ENCODE measurements around the gene GRM4.

GRM4 gene

DNA sequence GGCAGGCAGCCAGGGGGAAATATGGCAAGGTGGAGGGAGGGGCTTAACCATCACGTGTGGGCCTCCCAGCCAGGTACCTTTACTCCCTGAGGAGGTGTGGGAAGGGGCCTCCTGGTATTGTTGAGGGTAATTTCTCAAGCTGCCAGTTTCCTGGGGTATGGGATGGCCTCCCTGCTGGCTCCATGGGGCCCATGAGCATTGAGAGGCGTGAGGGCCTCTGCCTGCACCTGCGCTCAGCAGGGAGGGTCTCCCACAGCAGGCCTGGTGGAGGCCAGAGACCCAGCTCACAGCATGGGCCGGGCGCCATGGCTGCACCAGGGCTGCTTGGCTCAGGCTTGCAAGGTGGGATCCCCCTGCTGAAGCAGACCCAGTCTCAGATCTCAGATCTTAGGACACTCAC is 113.0 kb downstream of the GRM4 start:
- Histone ChIP-seq H3K27ac (ENCODE audit: low read depth, low read length) (no peak overlapping the region), H3K27me3 (ENCODE audit: insufficient read depth, low read length) (no peaks in the 10 kb centered on the region), H3K9ac (ENCODE audit: low read depth, low read length) (no peak overlapping the region), H3K9me3 (ENCODE audit: insufficient read depth, low read depth, low read length) (no peaks in the 10 kb centered on the region), H3K4me3 (ENCODE audit: low read length) (no peak overlapping the region), H3K36me3 (ENCODE audit: insufficient read depth, low read length) (no peaks in the 10 kb centered on the region), H3K4me1 (ENCODE audit: insufficient read depth, low read length) (no peaks in the 10 kb centered on the region)
- 82% methylated on average over 5 of the region's 5 CpGs for WGBS

DNA sequence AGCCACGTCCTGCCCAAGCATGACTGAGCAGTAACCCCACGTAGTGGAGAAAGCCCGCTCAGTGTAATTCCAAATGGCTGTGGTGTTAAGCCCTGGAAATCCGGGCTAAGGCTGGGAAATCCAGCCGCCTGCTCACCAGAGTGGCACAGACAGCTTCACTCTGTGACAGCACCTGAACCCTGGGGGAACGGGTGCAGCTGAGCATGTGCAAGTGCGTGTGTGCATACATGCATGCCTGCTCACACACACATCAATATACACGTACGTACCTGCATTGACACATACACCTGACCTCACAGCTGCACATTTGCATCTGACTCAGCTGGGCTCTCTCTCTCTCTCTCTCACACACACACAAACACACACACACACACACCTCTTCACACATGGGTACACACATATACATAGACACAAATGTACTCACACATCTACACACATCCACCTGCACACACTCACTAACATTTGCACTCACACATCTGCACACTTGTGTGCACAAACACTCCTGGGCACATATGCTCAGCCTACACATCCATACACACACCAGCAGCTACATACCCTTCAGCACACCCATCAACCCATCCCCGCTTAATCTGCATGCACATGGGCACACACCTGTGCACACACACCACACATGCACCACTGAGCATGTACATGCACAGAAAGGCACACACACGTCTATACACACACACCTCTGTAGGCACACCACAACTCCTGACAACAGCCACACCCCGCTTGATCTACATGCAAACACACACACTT is 114.1 kb downstream of the GRM4 start:
- Histone ChIP-seq H3K9ac (ENCODE audit: low read depth, low read length) (no peak overlapping the region), H3K9me3 (ENCODE audit: insufficient read depth, low read depth, low read length) (no peaks in the 10 kb centered on the region), H3K27ac (ENCODE audit: low read depth, low read length) (no peak overlapping the region), H3K27me3 (ENCODE audit: insufficient read depth, low read length) (no peaks in the 10 kb centered on the region), H3K4me1 (ENCODE audit: insufficient read depth, low read length) (no peaks in the 10 kb centered on the region), H3K4me3 (ENCODE audit: low read length) (no peak overlapping the region), H3K36me3 (ENCODE audit: insufficient read depth, low read length) (no peaks in the 10 kb centered on the region)
- 88% methylated on average over 12 of the region's 12 CpGs for WGBS

DNA sequence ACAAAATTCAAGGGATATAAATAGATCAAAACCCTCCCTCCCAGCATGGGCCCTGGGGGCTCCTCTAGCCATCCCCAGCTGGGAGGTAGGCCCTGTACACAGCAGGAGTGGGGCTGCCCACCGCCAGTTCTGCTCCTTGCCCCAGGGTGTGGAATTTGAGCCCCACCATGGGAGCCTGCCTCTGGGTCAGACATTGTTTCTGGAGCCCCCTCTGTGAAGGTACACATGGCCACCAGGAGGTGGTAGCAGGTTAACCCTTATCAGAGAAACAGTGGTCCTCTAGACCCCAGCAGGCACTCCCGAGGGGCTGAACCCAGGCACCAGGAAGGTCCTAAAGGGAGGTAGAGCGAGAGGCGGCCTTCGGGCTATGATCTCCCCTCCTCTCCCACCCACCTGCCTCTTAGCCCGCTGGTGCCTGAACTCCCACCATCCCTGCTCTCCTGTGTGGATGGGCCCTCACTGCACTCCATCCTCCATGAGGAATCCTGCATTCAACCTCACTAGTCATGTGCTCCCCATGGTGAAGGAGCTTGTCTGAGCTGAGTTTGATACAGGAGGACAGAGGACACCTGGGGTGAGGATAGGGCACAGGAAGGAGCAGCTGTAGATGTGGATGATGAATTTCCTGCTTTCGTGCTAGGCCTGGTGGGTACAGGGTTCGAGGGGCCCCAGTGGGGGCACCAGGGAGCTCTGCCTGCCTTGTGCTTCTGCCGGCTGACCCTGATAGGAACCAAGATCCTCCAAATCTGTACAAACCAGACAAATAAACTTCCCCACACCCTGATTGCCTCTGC is 114.9 kb downstream of the GRM4 start:
- Histone ChIP-seq H3K36me3 (ENCODE audit: insufficient read depth, low read length) (no peaks in the 10 kb centered on the region), H3K4me1 (ENCODE audit: insufficient read depth, low read length) (no peaks in the 10 kb centered on the region), H3K9me3 (ENCODE audit: insufficient read depth, low read depth, low read length) (no peaks in the 10 kb centered on the region), H3K4me3 (ENCODE audit: low read length) (no peak overlapping the region), H3K9ac (ENCODE audit: low read depth, low read length) (no peak overlapping the region), H3K27ac (ENCODE audit: low read depth, low read length) (no peak overlapping the region), H3K27me3 (ENCODE audit: insufficient read depth, low read length) (no peaks in the 10 kb centered on the region)
- 87% methylated on average over 9 of the region's 9 CpGs for WGBS

DNA sequence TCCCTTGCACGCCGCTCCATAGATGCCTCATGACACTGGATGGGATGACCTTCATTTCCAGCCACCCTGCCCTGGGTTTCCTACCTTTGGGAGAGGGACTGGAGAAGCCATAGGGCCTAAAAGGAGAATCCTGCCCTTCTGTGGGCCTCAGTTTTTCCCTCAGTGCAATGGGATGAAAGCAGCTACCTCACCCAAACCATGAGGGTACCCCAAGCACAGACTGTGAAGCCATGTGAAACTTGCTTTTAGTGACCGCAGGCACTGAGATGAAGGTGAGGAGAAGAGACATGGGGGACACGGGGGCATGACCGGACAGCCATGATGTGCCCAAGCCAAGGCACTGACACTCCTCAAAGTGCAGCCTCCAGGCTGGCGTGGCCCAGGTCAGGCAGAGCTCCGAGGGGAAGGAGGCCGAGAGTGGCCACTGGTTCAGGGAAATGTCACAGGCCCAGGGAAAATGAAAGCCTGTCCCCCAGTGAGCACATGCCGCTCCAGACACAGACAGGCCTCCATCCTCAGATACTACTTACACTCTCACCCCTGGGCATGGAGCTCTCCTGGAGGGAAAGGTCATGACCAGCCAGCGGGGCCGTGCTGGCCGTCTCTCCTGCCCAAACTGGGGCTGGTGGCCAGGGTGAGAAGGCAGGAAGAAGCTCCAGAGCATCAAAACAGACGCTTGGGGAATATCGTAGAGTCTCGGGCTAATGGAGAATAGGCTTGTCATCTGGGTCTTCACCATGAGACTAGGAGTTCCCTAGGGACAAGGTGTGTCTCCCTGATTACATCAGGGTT is 116.2 kb downstream of the GRM4 start:
- H3K4me1 ChIP-seq (ENCODE audit: insufficient read depth, low read length) = no peaks in the 10 kb centered on the region
- H3K36me3 ChIP-seq (ENCODE audit: insufficient read depth, low read length) = no peaks in the 10 kb centered on the region
- H3K9me3 ChIP-seq (ENCODE audit: insufficient read depth, low read depth, low read length) = no peaks in the 10 kb centered on the region
- no peaks in the 10 kb centered on the region for H3K27me3 ChIP-seq (ENCODE audit: insufficient read depth, low read length)
- no peak overlapping the region for H3K27ac ChIP-seq (ENCODE audit: low read depth, low read length)
- no peak overlapping the region for H3K9ac ChIP-seq (ENCODE audit: low read depth, low read length)
- WGBS = 92% methylated on average over 15 of the region's 15 CpGs
- no peak overlapping the region for H3K4me3 ChIP-seq (ENCODE audit: low read length)

DNA sequence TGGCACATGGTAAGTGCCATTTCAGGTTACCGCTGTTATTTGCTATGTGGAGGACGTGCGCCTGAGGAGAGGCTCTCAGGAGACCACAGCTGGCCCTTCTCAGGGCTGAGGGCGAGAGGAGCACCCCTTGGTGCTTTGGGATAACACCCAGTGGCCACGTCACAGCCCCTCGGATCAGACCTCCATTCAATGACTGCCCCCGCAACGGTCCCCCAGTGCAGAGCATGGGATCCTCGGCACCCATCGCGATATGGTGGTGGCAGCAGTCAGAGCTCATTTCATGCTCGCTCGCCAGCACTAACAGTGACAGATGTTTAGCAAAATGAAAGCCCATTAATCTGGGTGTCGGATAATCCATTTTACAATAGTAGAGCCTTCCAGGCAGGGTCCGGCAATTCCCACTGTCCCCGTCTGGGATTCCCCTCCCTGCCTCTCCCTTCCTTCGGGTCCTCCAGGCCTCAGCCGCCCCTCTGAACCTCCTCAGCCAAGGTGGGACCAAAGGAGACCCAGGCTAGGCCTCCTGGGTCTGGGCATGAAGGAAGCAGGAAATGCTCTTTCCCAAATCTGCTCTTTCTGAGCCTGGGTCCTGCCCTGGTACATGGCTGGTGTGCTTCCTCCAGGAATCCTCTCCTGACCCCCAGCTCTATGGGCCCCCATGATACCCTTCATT is 117.1 kb downstream of the GRM4 start:
- no peaks in the 10 kb centered on the region for H3K9me3 ChIP-seq (ENCODE audit: insufficient read depth, low read depth, low read length)
- no peak overlapping the region for H3K27ac ChIP-seq (ENCODE audit: low read depth, low read length)
- no peak overlapping the region for H3K4me3 ChIP-seq (ENCODE audit: low read length)
- WGBS = 94% methylated on average over 18 of the region's 18 CpGs
- no peak overlapping the region for H3K9ac ChIP-seq (ENCODE audit: low read depth, low read length)
- no peaks in the 10 kb centered on the region for H3K36me3 ChIP-seq (ENCODE audit: insufficient read depth, low read length)
- H3K27me3 ChIP-seq (ENCODE audit: insufficient read depth, low read length) = no peaks in the 10 kb centered on the region
- no peaks in the 10 kb centered on the region for H3K4me1 ChIP-seq (ENCODE audit: insufficient read depth, low read length)

DNA sequence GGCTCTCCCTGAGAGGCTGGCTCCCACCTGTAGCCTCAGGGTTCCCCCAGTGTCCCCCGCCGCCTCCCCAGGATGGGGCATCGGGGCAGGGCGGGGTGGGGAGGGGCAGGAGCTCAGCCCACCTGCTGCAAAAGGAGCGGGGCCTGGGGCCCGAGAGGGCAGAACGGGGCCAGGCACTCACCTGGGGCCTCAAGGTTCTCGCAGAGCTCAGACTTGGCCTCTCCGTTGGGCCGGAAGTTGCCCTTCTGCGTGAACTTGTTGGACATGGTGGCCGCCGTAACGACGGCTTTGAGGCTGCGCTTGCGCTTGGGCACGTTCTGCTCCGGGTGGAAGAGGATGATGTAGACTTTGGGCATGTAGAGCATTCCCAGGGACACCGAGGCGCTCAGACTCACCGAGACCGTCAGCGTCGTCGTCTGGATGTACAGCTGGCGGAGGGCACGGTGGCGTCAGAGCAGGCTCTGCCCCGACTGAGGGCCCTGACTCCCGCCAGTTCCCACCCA is 117.9 kb downstream of the GRM4 start:
- Histone ChIP-seq H3K4me1 (ENCODE audit: insufficient read depth, low read length) (no peaks in the 10 kb centered on the region), H3K9me3 (ENCODE audit: insufficient read depth, low read depth, low read length) (no peaks in the 10 kb centered on the region), H3K4me3 (ENCODE audit: low read length) (no peak overlapping the region), H3K27me3 (ENCODE audit: insufficient read depth, low read length) (no peaks in the 10 kb centered on the region; the same call in 1 of the 2 replicates), H3K36me3 (ENCODE audit: insufficient read depth, low read length) (no peaks in the 10 kb centered on the region), H3K9ac (ENCODE audit: low read depth, low read length) (no peak overlapping the region), H3K27ac (ENCODE audit: low read depth, low read length) (no peak overlapping the region)
- 94% methylated on average over 31 of the region's 31 CpGs for WGBS

DNA sequence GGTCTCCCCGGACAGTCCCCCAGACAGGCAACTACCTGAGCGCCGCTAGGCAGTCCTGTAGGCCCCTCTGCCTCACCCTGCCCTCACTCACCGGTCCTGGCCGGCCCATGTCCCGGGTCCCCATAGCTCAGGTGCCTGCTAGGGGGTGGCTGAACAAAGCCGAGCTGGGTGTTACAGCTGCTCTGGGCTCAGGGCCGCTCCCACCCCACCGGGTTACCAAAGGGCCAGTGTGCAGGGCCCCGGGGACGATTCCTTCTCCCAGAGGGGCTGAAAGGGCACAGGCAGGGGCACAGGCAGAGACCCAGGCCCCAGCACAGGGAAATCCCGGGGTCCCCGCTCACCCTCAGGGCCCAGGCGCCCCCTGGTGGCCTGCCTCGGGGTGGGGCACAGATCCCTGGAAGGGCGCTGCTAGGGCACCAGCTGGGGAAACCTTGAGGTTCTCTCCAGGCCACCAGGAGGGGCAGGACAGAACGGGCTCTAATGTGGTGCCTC is 118.4 kb downstream of the GRM4 start:
- H3K9ac ChIP-seq (ENCODE audit: low read depth, low read length) = no peak overlapping the region
- no peaks in the 10 kb centered on the region; the same call in 1 of the 2 replicates for H3K27me3 ChIP-seq (ENCODE audit: insufficient read depth, low read length)
- WGBS = 67% methylated on average over 17 of the region's 17 CpGs

DNA sequence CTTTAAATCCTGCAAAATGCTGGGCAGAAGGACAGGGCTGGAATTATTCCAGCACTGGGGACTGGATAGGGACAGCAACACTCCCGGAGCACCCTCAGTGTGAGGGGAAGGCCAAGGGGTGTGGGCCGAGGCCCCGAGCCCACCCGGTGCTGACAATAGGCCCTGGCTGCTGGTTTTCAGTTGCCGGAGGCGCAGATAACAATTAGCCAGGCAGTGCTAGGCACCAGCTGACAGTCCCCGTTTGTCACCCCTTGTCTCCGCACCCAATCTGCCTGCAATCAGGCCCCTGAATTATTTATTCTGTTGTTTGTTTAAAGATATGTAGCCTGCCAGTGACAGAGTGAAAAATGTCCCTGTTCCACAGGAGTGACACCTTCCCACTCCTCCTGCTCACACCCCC is 120.0 kb downstream of the GRM4 start:
- Histone ChIP-seq H3K9me3 (ENCODE audit: insufficient read depth, low read depth, low read length) (no peaks in the 10 kb centered on the region), H3K4me3 (ENCODE audit: low read length) (no peak overlapping the region), H3K27me3 (ENCODE audit: insufficient read depth, low read length) (no peaks in the 10 kb centered on the region; the same call in 1 of the 2 replicates), H3K9ac (ENCODE audit: low read depth, low read length) (no peak overlapping the region), H3K27ac (ENCODE audit: low read depth, low read length) (no peak overlapping the region), H3K4me1 (ENCODE audit: insufficient read depth, low read length) (no peaks in the 10 kb centered on the region), H3K36me3 (ENCODE audit: insufficient read depth, low read length) (no peaks in the 10 kb centered on the region)
- WGBS = 83% methylated on average over 8 of the region's 8 CpGs

More for the DNA sequence above, 118.4 kb downstream of the GRM4 start:
- Histone ChIP-seq H3K27ac (ENCODE audit: low read depth, low read length) (no peak overlapping the region), H3K36me3 (ENCODE audit: insufficient read depth, low read length) (no peaks in the 10 kb centered on the region), H3K4me3 (ENCODE audit: low read length) (no peak overlapping the region), H3K4me1 (ENCODE audit: insufficient read depth, low read length) (no peaks in the 10 kb centered on the region), H3K9me3 (ENCODE audit: insufficient read depth, low read depth, low read length) (no peaks in the 10 kb centered on the region)

DNA sequence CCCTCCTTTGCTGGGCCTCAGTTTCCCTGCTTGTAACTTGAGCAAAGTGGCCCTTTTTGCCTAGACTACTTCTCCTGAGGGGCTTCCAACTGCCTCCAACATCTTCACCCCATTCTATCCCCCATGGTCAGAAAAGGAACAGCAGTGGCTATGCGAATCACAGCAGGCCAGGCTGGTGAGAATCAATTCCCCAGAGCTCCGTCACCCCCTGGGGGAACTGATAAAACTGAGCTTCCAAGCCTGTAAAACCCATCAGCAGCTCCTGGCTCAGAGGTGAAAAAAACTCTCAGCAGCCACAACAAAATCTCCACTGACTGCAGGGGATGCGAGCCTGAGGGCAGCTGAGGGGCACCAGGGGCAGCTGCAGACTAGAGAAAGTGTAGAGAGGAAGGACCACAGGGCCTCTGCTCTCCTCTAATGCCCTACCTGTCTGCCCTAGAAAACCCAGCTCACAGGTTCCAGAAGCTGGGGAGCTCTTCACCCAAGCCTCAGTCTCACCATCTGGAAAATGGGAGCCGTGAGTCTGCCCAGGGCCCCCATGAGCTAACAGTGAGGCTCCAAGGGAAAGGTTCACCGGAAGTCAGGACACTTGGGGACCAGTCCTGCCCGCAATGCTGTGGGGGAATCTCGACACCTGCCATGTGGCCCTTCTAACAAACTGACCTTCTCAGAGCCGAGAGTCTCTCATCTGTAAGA is 120.6 kb downstream of the GRM4 start:
- no peak overlapping the region for H3K4me3 ChIP-seq (ENCODE audit: low read length)
- 77% methylated on average over 8 of the region's 8 CpGs for WGBS
- H3K9me3 ChIP-seq (ENCODE audit: insufficient read depth, low read depth, low read length) = no peaks in the 10 kb centered on the region
- no peaks in the 10 kb centered on the region; the same call in 1 of the 2 replicates for H3K27me3 ChIP-seq (ENCODE audit: insufficient read depth, low read length)
- no peak overlapping the region for H3K27ac ChIP-seq (ENCODE audit: low read depth, low read length)
- H3K4me1 ChIP-seq (ENCODE audit: insufficient read depth, low read length) = no peaks in the 10 kb centered on the region
- H3K9ac ChIP-seq (ENCODE audit: low read depth, low read length) = no peak overlapping the region
- no peaks in the 10 kb centered on the region for H3K36me3 ChIP-seq (ENCODE audit: insufficient read depth, low read length)

DNA sequence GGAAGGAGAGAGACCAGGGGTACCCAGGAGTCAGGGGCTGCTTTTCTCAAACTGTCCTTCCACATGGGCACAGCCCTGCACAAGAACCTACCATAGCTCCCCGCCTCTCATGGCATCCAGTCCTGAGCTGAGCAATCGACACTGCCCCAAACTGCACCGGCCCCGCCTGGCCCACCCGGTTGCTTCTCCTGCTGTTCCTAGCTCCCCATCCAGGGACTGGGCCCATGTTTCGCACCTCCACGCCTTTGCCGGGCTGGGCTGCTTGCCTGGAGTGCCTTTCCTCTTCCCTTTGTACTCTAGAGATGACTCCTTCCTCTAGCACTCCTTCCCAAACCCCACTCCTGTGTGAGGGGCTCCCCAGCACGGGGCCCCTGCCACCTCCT is 123.0 kb downstream of the GRM4 start:
- Histone ChIP-seq H3K9ac (ENCODE audit: low read depth, low read length) (no peak overlapping the region), H3K4me1 (ENCODE audit: insufficient read depth, low read length) (no peaks in the 10 kb centered on the region), H3K27ac (ENCODE audit: low read depth, low read length) (no peak overlapping the region), H3K9me3 (ENCODE audit: insufficient read depth, low read depth, low read length) (no peaks in the 10 kb centered on the region), H3K4me3 (ENCODE audit: low read length) (no peak overlapping the region), H3K36me3 (ENCODE audit: insufficient read depth, low read length) (no peaks in the 10 kb centered on the region), H3K27me3 (ENCODE audit: insufficient read depth, low read length) (no peaks in the 10 kb centered on the region; the same call in 1 of the 2 replicates)
- WGBS = 93% methylated on average over 9 of the region's 9 CpGs

All from HUES64 (cell line).